HCT116 (cell line): ENCODE data around the gene PREX1. TPM values are rescaled to one million over a fixed set of nuclear protein-coding genes. Genes with fewer than 3 reads are reported as not detected.

Source experiments
- ATAC-seq: fragments of 200-7000 bp; cut with Tn5 transposase; 2 replicates; pipeline ENCODE4 v1.9.1; 2020; ENCODE audit warnings: mild to moderate bottlenecking, moderate library complexity
- BruUV-seq: library from RNA; stranded (reverse); fragments of 400-500 nt; replicated peaks from 2 replicates; lab custom pipeline; 2021; lab: Mats Ljungman, UMichigan
- CTCF ChIA-PET: fragments of 300-600 bp; sonication (Branson Sonifier 250); formaldehyde crosslinking; loops from one replicate; lab custom pipeline; 2021; ENCODE audit warnings: antibody characterized with exemption; lab: Charles Lee
- POLR2A ChIA-PET: fragments of 300-600, 350-600 bp; sonication (Branson Sonifier 250); formaldehyde crosslinking; loops from one replicate; lab custom pipeline; 2021; ENCODE audit warnings: antibody characterized with exemption; lab: Charles Lee
- RAD21 ChIA-PET, 2 experiments: fragments of 300-600 bp; sonication (Branson Sonifier 250); formaldehyde crosslinking; loops; one replicate each; lab custom pipeline; 2023; ENCODE audit warnings: low total read pairs in 2 of 2; ENCODE audit not compliant: uncharacterized antibody in 2 of 2, unreplicated experiment in 2 of 2, low non-redundant PET in 1 of 2; lab: Charles Lee
- DNase-seq: peaks from one replicate; pipeline ENCODE4 v3.0.0-alpha.2; 2010; ENCODE audit warnings: low read depth, low spot score
- H2AFZ ChIP-seq: fragments of 200-600 bp; shearing (Covaris generic), sonication (generic); 2 replicates; pipeline ENCODE4 v1.6.1; 2017; ENCODE audit warnings: low read depth, mixed run types, mixed read lengths, antibody characterized with exemption, low read length; ENCODE audit not compliant: poor library complexity, severe bottlenecking
- H3K27ac ChIP-seq: 2 replicates; pipeline ENCODE4 v1.5.1; 2012; ENCODE audit warnings: low read depth, low read length
- H3K27me3 ChIP-seq: fragments of 200-600 bp; sonication (generic); 2 replicates; pipeline ENCODE4 v1.6.1; 2016; ENCODE audit warnings: mixed run types, low read length, mixed read lengths; ENCODE audit not compliant: insufficient read depth
- H3K36me3 ChIP-seq, 2 experiments: fragments of 200-500 bp in 1 of 2; fragments of 200-600 bp in 1 of 2; sonication (Bioruptor generic) in 1 of 2; sonication (generic) in 1 of 2; 2 replicates each; pipeline versions ENCODE4 v1.5.1 to v1.6.1; 2014 to 2016; ENCODE audit warnings: low read length in 2 of 2, inconsistent platforms in 1 of 2, mixed read lengths in 1 of 2, mixed run types in 1 of 2; ENCODE audit not compliant: insufficient read depth in 2 of 2, control insufficient read depth in 1 of 2
- H3K4me1 ChIP-seq, 2 experiments: fragments of 200-600 bp in 1 of 2; sonication (generic) in 1 of 2; 2 replicates each; pipeline versions ENCODE4 v1.5.1 to v1.6.1; 2012 to 2017; ENCODE audit warnings: low read length in 2 of 2, inconsistent platforms in 1 of 2, mild to moderate bottlenecking in 1 of 2, mixed read lengths in 1 of 2, mixed run types in 1 of 2, moderate library complexity in 1 of 2; ENCODE audit not compliant: insufficient read depth in 2 of 2, control insufficient read depth in 1 of 2
- H3K4me2 ChIP-seq: fragments of 200-600 bp; sonication (generic); 2 replicates; pipeline ENCODE4 v1.6.1; 2017; ENCODE audit warnings: mixed run types, low read length, mixed read lengths
- H3K4me3 ChIP-seq, 2 experiments: fragments of 200-600 bp in 1 of 2; sonication (generic) in 1 of 2; replicated peaks in 1 of 2; 2 replicates each; pipeline ENCODE4 v1.5.1; 2011 to 2016; ENCODE audit warnings: low read length in 2 of 2, control low read depth in 1 of 2, low read depth in 1 of 2, mild to moderate bottlenecking in 1 of 2, mixed read lengths in 1 of 2, mixed run types in 1 of 2
- H3K79me2 ChIP-seq: fragments of 200-600 bp; sonication (generic); 2 replicates; pipeline ENCODE4 v1.6.1; 2017; ENCODE audit warnings: mild to moderate bottlenecking, mixed run types, low read length, moderate library complexity, mixed read lengths; ENCODE audit not compliant: insufficient read depth
- H3K9ac ChIP-seq: fragments of 200-600 bp; sonication (generic); 2 replicates; pipeline ENCODE4 v1.6.1; 2016; ENCODE audit warnings: low read length, mixed read lengths
- H3K9me2 ChIP-seq: fragments of 200-600 bp; sonication (generic), shearing (Covaris generic); 2 replicates; pipeline ENCODE4 v1.6.1; 2017; ENCODE audit warnings: mixed run types, mild to moderate bottlenecking, moderate library complexity; ENCODE audit not compliant: insufficient read depth
- H3K9me3 ChIP-seq, 2 experiments: fragments of 200-500 bp in 1 of 2; fragments of 200-600 bp in 1 of 2; sonication (Bioruptor generic) in 1 of 2; sonication (generic) in 1 of 2; 2 replicates each; pipeline ENCODE4 v1.6.1; 2014 to 2017; ENCODE audit warnings: low read length in 2 of 2, mixed read lengths in 2 of 2, inconsistent platforms in 1 of 2, low read depth in 1 of 2, mild to moderate bottlenecking in 1 of 2, mixed run types in 1 of 2, moderate library complexity in 1 of 2; ENCODE audit not compliant: control insufficient read depth in 1 of 2, insufficient read depth in 1 of 2
- H4K20me1 ChIP-seq: fragments of 200-600 bp; sonication (generic), shearing (Covaris generic); 2 replicates; pipeline ENCODE4 v1.6.1; 2017; ENCODE audit warnings: mixed run types, mild to moderate bottlenecking, moderate library complexity; ENCODE audit not compliant: insufficient read depth
- CBX3 ChIP-seq: IDR thresholded peaks from 2 replicates; pipeline ENCODE4 v1.6.1; 2012; ENCODE audit warnings: low read depth
- EZH2 ChIP-seq: fragments of 200-600 bp; sonication (generic); IDR thresholded peaks from 2 replicates; pipeline ENCODE4 v1.6.1; 2017; ENCODE audit warnings: antibody characterized with exemption, mixed run types
- FOSL1 ChIP-seq: IDR thresholded peaks from 2 replicates; pipeline ENCODE4 v1.6.1; 2012; ENCODE audit warnings: low read depth
- JUND ChIP-seq: IDR thresholded peaks from 2 replicates; pipeline ENCODE4 v1.6.1; 2012
- POLR2A ChIP-seq: IDR thresholded peaks from 2 replicates; pipeline ENCODE4 v1.7.0; 2011; ENCODE audit warnings: borderline replicate concordance; ENCODE audit not compliant: insufficient read depth, insufficient read length; ENCODE audit errors: extremely low read depth
- RAD21 ChIP-seq: IDR thresholded peaks from 2 replicates; pipeline ENCODE4 v1.6.1; 2012; ENCODE audit warnings: low read depth, mild to moderate bottlenecking
- REST ChIP-seq: IDR thresholded peaks from 2 replicates; pipeline ENCODE4 v1.6.1; 2012; ENCODE audit warnings: low read depth
- SIN3A ChIP-seq: IDR thresholded peaks from 2 replicates; pipeline ENCODE4 v1.6.1; 2012; ENCODE audit warnings: low read depth
- SP1 ChIP-seq: IDR thresholded peaks from 2 replicates; pipeline ENCODE4 v1.6.1; 2012; ENCODE audit warnings: low read depth
- TCF7L2 ChIP-seq: IDR thresholded peaks from 2 replicates; pipeline ENCODE4 v1.7.0; 2011; ENCODE audit warnings: borderline replicate concordance, inconsistent platforms; ENCODE audit not compliant: insufficient read depth, insufficient read length; ENCODE audit errors: extremely low read depth
- YY1 ChIP-seq: IDR thresholded peaks from 2 replicates; pipeline ENCODE4 v1.6.1; 2011; ENCODE audit warnings: low read length, low read depth, moderate library complexity, mild to moderate bottlenecking; ENCODE audit not compliant: insufficient replicate concordance; ENCODE audit errors: extremely low read depth
- ZBTB33 ChIP-seq: IDR thresholded peaks from 2 replicates; pipeline ENCODE4 v1.6.1; 2011; ENCODE audit warnings: mild to moderate bottlenecking, low read length, moderate library complexity; ENCODE audit not compliant: insufficient replicate concordance; ENCODE audit errors: extremely low read depth
- ZFX ChIP-seq: fragments of 450-650 bp; IDR thresholded peaks from 2 replicates; pipeline ENCODE4 v1.6.1; 2017
- intact Hi-C: fragments of 100-400 bp; cut with micrococcal nuclease; formaldehyde crosslinking; loops from 2 replicates; pipeline ENCODE4 v1.10.0; 2022
- total RNA-seq: library from RNA; stranded (reverse); gene quantifications from one replicate; pipeline ENCODE4 v1.2.1, GENCODE V29; 2021; ENCODE audit not compliant: unreplicated experiment
- TF ChIP-seq, protein P1 (sequence below): IDR thresholded peaks from 2 replicates; pipeline ENCODE4 v1.6.1; 2012

PREX1 gene
- total RNA-seq, 1 experiment from 2014 or later = 6.1 TPM

- no peak overlapping the region for H3K4me2 ChIP-seq
- H3K27me3 ChIP-seq = no peaks in the 10 kb centered on the region
- H4K20me1 ChIP-seq = no peaks in the 10 kb centered on the region
- ATAC-seq (no peak), DNase-seq (no peak)
- H3K4me3 ChIP-seq = no peak overlapping the region
- no peak overlapping the region for H3K9ac ChIP-seq
- CTCF ChIA-PET = no interaction called here
- no TSS peak for BruUV-seq
- no peak overlapping the region for H2AFZ ChIP-seq
- H3K9me2 ChIP-seq = no peaks in the 10 kb centered on the region
- H3K27ac ChIP-seq = no peak overlapping the region
- no peaks in the 10 kb centered on the region for H3K4me1 ChIP-seq
- intact Hi-C loops = no loop called here
- no peak for TF ChIP-seq YY1
- no peak for TF ChIP-seq CBX3
- TF ChIP-seq REST = no peak
- TF ChIP-seq, protein P1, sequence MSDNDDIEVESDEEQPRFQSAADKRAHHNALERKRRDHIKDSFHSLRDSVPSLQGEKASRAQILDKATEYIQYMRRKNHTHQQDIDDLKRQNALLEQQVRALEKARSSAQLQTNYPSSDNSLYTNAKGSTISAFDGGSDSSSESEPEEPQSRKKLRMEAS = no peak
- TF ChIP-seq JUND = no peak
- TF ChIP-seq ZFX = no peak
- no peak for TF ChIP-seq EZH2
- no peak for TF ChIP-seq SP1
- TF ChIP-seq FOSL1 = no peak
- no peak for TF ChIP-seq ZBTB33
- no peak for TF ChIP-seq SIN3A
- no peak for TF ChIP-seq RAD21
- TF ChIP-seq TCF7L2 = no peak
- TF ChIP-seq POLR2A = no peak
- H3K36me3 ChIP-seq = no peaks in the 10 kb centered on the region
- RAD21 ChIA-PET = no interaction called here
- no peaks in the 10 kb centered on the region for H3K79me2 ChIP-seq
- no peaks in the 10 kb centered on the region for H3K9me3 ChIP-seq
- POLR2A ChIA-PET = no interaction called here
These were observed 45.7 kb downstream of the PREX1 start for GRCh38 chr20:48782053-48782452.
